Nephron progenitor cell (in vitro differentiated cells): ENCODE results near the gene WDFY2.

Experiments
- DNase-seq: peaks from one replicate; pipeline ENCODE4 v3.0.0; 2021
- H3K27ac Mint-ChIP-seq: 2 replicates; pipeline ENCODE4 v1.8.0; 2021; ENCODE audit warnings: mild to moderate bottlenecking, moderate library complexity, mixed read lengths
- H3K27me3 Mint-ChIP-seq: 2 replicates; pipeline ENCODE4 v1.8.0; 2021; ENCODE audit warnings: mild to moderate bottlenecking, low read depth, mixed read lengths; ENCODE audit not compliant: poor library complexity
- H3K36me3 Mint-ChIP-seq: 2 replicates; pipeline ENCODE4 v1.8.0; 2021; ENCODE audit warnings: low read depth, mixed read lengths
- H3K4me1 Mint-ChIP-seq: 2 replicates; pipeline ENCODE4 v1.8.0; 2021; ENCODE audit warnings: mixed read lengths
- H3K4me3 Mint-ChIP-seq: 2 replicates; pipeline ENCODE4 v1.8.0; 2021; ENCODE audit warnings: mild to moderate bottlenecking, moderate library complexity, mixed read lengths
- H3K9me3 Mint-ChIP-seq: 2 replicates; pipeline ENCODE4 v1.8.0; 2021; ENCODE audit warnings: mild to moderate bottlenecking, moderate library complexity, mixed read lengths
- CTCF ChIP-seq: fragments of 200-600 bp; sonication (generic); IDR thresholded peaks from 2 replicates; pipeline ENCODE4 v1.5.0; 2021; ENCODE audit warnings: antibody characterized with exemption

WDFY2 gene

GRCh38 chr13:51765142-51765515 lies 180.9 kb downstream of the WDFY2 start:
- Mint-ChIP-seq H3K9me3 (no peaks in the 10 kb centered on the region), H3K4me3 (no peak overlapping the region), H3K36me3 (peaks cover 15% of the 10 kb centered on the region), H3K27ac (no peak overlapping the region), H3K27me3 (no peaks in the 10 kb centered on the region), H3K4me1 (peaks cover 33% of the 10 kb centered on the region)
- no peak for DNase-seq
- no peak for TF ChIP-seq CTCF

GRCh38 chr13:51767100-51767499 lies 182.8 kb downstream of the WDFY2 start:
- H3K36me3 Mint-ChIP-seq = peaks cover 7% of the 10 kb centered on the region
- DNase-seq = no peak
- no peaks in the 10 kb centered on the region for H3K9me3 Mint-ChIP-seq
- peaks cover 19% of the 10 kb centered on the region for H3K4me1 Mint-ChIP-seq
- TF ChIP-seq CTCF = no peak
- peaks cover 3% of the 10 kb centered on the region for H3K27me3 Mint-ChIP-seq
- no peak overlapping the region for H3K27ac Mint-ChIP-seq
- no peak overlapping the region for H3K4me3 Mint-ChIP-seq

- H3K36me3 Mint-ChIP-seq = no peaks in the 10 kb centered on the region
- H3K27ac Mint-ChIP-seq = peak overlapping the region; percentile 36
- no peaks in the 10 kb centered on the region for H3K9me3 Mint-ChIP-seq
- H3K4me1 Mint-ChIP-seq = peaks cover 19% of the 10 kb centered on the region
- peaks cover 3% of the 10 kb centered on the region for H3K27me3 Mint-ChIP-seq
- TF ChIP-seq CTCF = peak; percentile 41
- no peak overlapping the region for H3K4me3 Mint-ChIP-seq
- DNase-seq = peak; percentile 21
These were observed 184.2 kb downstream of the WDFY2 start for GRCh38 chr13:51768378-51768921.

GRCh38 chr13:51768976-51769375 lies 184.7 kb downstream of the WDFY2 start:
- H3K4me1 Mint-ChIP-seq = peaks cover 17% of the 10 kb centered on the region
- H3K36me3 Mint-ChIP-seq = no peaks in the 10 kb centered on the region
- no peaks in the 10 kb centered on the region for H3K9me3 Mint-ChIP-seq
- peaks cover 3% of the 10 kb centered on the region for H3K27me3 Mint-ChIP-seq
- H3K27ac Mint-ChIP-seq = no peak overlapping the region
- no peak for DNase-seq
- no peak overlapping the region for H3K4me3 Mint-ChIP-seq
- TF ChIP-seq CTCF = no peak

- H3K4me1 Mint-ChIP-seq = peaks cover 12% of the 10 kb centered on the region
- H3K27ac Mint-ChIP-seq = peak overlapping the region; percentile 86
- H3K27me3 Mint-ChIP-seq = peaks cover 3% of the 10 kb centered on the region
- TF ChIP-seq CTCF = no peak
- no peak for DNase-seq
- H3K9me3 Mint-ChIP-seq = no peaks in the 10 kb centered on the region
- no peak overlapping the region for H3K4me3 Mint-ChIP-seq
- no peaks in the 10 kb centered on the region for H3K36me3 Mint-ChIP-seq
These were observed 185.3 kb downstream of the WDFY2 start for GRCh38 chr13:51769455-51770127.

- no peak for DNase-seq
- Mint-ChIP-seq H3K36me3 (no peaks in the 10 kb centered on the region), H3K4me1 (peaks cover 9% of the 10 kb centered on the region), H3K4me3 (no peak overlapping the region), H3K27me3 (peaks cover 3% of the 10 kb centered on the region), H3K27ac (no peak overlapping the region), H3K9me3 (no peaks in the 10 kb centered on the region)
- TF ChIP-seq CTCF = no peak
These were observed 185.9 kb downstream of the WDFY2 start for GRCh38 chr13:51770160-51770559.
